ENCODE measurements around the gene EHMT1.

Gene EHMT1

GRCh38 chr9:137580954-137581322 lies 37.9 kb upstream of the EHMT1 start:
- Histone ChIP-seq H3K36me3 (replicated peaks; ENCODE audit: insufficient read depth, low read length) (no peaks in the 10 kb centered on the region), H3K4me3 (ENCODE audit: low read length) (no peak overlapping the region), H3K9ac (ENCODE audit: low read length) (no peak overlapping the region), H4K20me1 (ENCODE audit: insufficient read depth, low read length) (no peaks in the 10 kb centered on the region), H3K9me3 (replicated peaks; ENCODE audit: insufficient read depth, low read length) (no peaks in the 10 kb centered on the region), H3F3A (ENCODE audit: insufficient read depth, low read length) (peaks cover 13% of the 10 kb centered on the region), H3K9me2 (replicated peaks; ENCODE audit: insufficient read depth, low read length) (no peaks in the 10 kb centered on the region), H3K79me2 (ENCODE audit: low read length) (peaks cover 29% of the 10 kb centered on the region), H2AFZ (ENCODE audit: low read length) (no peak overlapping the region), H3K27me3 (replicated peaks; ENCODE audit: insufficient read depth, low read length) (no peaks in the 10 kb centered on the region), H3K4me2 (ENCODE audit: low read depth, low read length) (no peak overlapping the region), H3K27ac (ENCODE audit: low read length) (no peak overlapping the region), H3K4me1 (ENCODE audit: low read length) (peaks cover 16% of the 10 kb centered on the region)
- TF ChIP-seq EZH2phosphoT487 (IDR thresholded peaks at IDR 0.05; ENCODE audit: low read length) (no peak), CTCF (IDR thresholded peaks at IDR 0.05; ENCODE audit: low read length) (no peak), EZH2 (optimal IDR thresholded peaks at IDR 0.05; ENCODE audit: low read depth, low read length) (no peak)
- no peak for DNase-seq

- H3K4me1 ChIP-seq (ENCODE audit: low read length): peaks cover 9% of the 10 kb centered on the region
- H4K20me1 ChIP-seq (ENCODE audit: insufficient read depth, low read length): no peaks in the 10 kb centered on the region
- TF ChIP-seq CTCF (IDR thresholded peaks at IDR 0.05; ENCODE audit: low read length): no peak
- TF ChIP-seq EZH2 (optimal IDR thresholded peaks at IDR 0.05; ENCODE audit: low read depth, low read length): no peak
- no peak for TF ChIP-seq EZH2phosphoT487 (IDR thresholded peaks at IDR 0.05; ENCODE audit: low read length)
- no peak for DNase-seq
- no peak overlapping the region for H3K9ac ChIP-seq (ENCODE audit: low read length)
- H3K36me3 ChIP-seq (replicated peaks; ENCODE audit: insufficient read depth, low read length): no peaks in the 10 kb centered on the region
- H3K9me2 ChIP-seq (replicated peaks; ENCODE audit: insufficient read depth, low read length): no peaks in the 10 kb centered on the region
- peaks cover 29% of the 10 kb centered on the region for H3K79me2 ChIP-seq (ENCODE audit: low read length)
- H2AFZ ChIP-seq (ENCODE audit: low read length): no peak overlapping the region
- no peak overlapping the region for H3K27ac ChIP-seq (ENCODE audit: low read length)
- no peak overlapping the region for H3K4me3 ChIP-seq (ENCODE audit: low read length)
- H3F3A ChIP-seq (ENCODE audit: insufficient read depth, low read length): peaks cover 6% of the 10 kb centered on the region
- no peak overlapping the region for H3K4me2 ChIP-seq (ENCODE audit: low read depth, low read length)
- no peaks in the 10 kb centered on the region for H3K9me3 ChIP-seq (replicated peaks; ENCODE audit: insufficient read depth, low read length)
- no peaks in the 10 kb centered on the region for H3K27me3 ChIP-seq (replicated peaks; ENCODE audit: insufficient read depth, low read length)
These were observed 37.2 kb upstream of the EHMT1 start for GRCh38 chr9:137581361-137582285.

GRCh38 chr9:137582286-137582860 lies 36.4 kb upstream of the EHMT1 start:
- Histone ChIP-seq H3K27me3 (replicated peaks; ENCODE audit: insufficient read depth, low read length) (no peaks in the 10 kb centered on the region), H4K20me1 (ENCODE audit: insufficient read depth, low read length) (no peaks in the 10 kb centered on the region), H3F3A (ENCODE audit: insufficient read depth, low read length) (no peaks in the 10 kb centered on the region; the same call in 1 of the 2 replicates), H3K36me3 (replicated peaks; ENCODE audit: insufficient read depth, low read length) (peaks cover 5% of the 10 kb centered on the region; the same call in 1 of the 2 replicates), H3K9ac (ENCODE audit: low read length) (no peak overlapping the region), H2AFZ (ENCODE audit: low read length) (no peak overlapping the region), H3K9me3 (replicated peaks; ENCODE audit: insufficient read depth, low read length) (no peaks in the 10 kb centered on the region), H3K4me3 (ENCODE audit: low read length) (no peak overlapping the region), H3K4me2 (ENCODE audit: low read depth, low read length) (no peak overlapping the region), H3K79me2 (ENCODE audit: low read length) (peaks cover 29% of the 10 kb centered on the region), H3K4me1 (ENCODE audit: low read length) (peaks cover 1% of the 10 kb centered on the region), H3K27ac (ENCODE audit: low read length) (no peak overlapping the region), H3K9me2 (replicated peaks; ENCODE audit: insufficient read depth, low read length) (no peaks in the 10 kb centered on the region)
- DNase-seq: no peak
- TF ChIP-seq EZH2phosphoT487 (IDR thresholded peaks at IDR 0.05; ENCODE audit: low read length) (no peak), EZH2 (optimal IDR thresholded peaks at IDR 0.05; ENCODE audit: low read depth, low read length) (no peak), CTCF (IDR thresholded peaks at IDR 0.05; ENCODE audit: low read length) (no peak)

Measured in MM.1S (cell line).